ENCODE measurements around the gene POLA1.

DNA sequence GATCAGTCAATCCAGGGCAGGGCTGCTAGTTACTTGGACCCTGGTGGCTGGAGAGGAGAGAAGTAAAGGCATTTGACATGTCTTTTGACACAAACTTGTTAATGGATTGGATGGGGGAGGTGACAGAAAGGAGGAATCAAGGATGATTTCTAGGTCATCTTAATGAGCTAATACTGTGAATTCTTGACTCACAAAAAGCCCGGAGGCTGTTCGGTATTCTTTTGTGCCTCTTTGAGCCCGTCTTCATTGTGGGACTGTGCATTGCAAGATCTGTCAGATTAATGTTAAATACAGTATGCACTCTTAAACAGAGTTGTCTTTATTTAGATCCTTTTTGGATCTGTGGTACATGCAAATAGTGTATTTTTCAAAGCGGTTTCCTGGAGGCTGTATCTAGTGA is 25.1 kb downstream of the POLA1 start:
- TF ChIP-seq TAF1 (IDR thresholded peaks at IDR 0.05; ENCODE audit: low read depth): no peak
- no peak for TF ChIP-seq MAX (IDR thresholded peaks at IDR 0.05)

All from Ishikawa (cell line).